Measurements from ENCODE around the gene EEPD1. TPM values are rescaled to one million over a fixed set of nuclear protein-coding genes. Genes with fewer than 3 reads are reported as not detected.

EEPD1 gene
- total and polyA plus RNA-seq, 9 donors: 5.6 to 16.6 (median 11.5) TPM

DNA sequence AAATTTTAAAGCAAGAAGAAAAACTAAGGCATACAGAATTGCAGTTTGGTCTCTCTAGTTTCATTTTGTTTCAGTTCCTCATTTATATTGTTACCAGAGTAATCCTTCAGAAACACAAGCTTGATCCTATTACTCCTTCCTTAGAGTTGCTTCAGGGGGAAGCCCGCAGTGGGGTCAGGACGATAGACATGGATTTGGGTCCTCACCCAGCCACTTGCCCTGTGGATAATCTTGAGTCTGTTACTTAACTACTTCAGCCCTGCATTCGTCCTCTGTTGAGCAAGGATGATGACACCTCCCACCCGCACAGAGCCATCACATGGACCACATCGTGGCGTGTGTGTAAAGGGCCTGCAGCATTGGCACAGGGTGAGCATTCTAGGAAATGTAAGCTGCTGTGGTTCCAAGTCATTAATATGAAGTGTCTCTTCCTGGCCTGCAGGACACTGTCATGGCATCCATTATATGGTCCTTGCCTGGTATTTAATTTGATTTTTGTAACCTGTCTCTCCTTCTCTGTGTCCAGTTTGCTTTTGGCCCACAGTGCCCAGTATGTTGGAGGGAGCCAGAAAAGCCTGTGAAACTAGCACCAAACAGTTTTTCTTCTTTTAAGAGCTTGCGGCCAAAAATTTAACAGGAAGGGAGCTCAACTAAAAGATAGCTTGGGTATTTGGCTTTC lies 111.2 kb downstream of the EEPD1 start:
- no peaks in the 10 kb centered on the region for H3K9me3 ChIP-seq
- DNase-seq: no peak
- no peaks in the 10 kb centered on the region for H3K27me3 ChIP-seq
- peaks cover 8% of the 10 kb centered on the region for H3K4me1 ChIP-seq (ENCODE audit: insufficient read depth)
- no peak for TF ChIP-seq POLR2A (IDR thresholded peaks at IDR 0.05)
- no peak for TF ChIP-seq EP300 (IDR thresholded peaks at IDR 0.05)
- TF ChIP-seq, protein P1, sequence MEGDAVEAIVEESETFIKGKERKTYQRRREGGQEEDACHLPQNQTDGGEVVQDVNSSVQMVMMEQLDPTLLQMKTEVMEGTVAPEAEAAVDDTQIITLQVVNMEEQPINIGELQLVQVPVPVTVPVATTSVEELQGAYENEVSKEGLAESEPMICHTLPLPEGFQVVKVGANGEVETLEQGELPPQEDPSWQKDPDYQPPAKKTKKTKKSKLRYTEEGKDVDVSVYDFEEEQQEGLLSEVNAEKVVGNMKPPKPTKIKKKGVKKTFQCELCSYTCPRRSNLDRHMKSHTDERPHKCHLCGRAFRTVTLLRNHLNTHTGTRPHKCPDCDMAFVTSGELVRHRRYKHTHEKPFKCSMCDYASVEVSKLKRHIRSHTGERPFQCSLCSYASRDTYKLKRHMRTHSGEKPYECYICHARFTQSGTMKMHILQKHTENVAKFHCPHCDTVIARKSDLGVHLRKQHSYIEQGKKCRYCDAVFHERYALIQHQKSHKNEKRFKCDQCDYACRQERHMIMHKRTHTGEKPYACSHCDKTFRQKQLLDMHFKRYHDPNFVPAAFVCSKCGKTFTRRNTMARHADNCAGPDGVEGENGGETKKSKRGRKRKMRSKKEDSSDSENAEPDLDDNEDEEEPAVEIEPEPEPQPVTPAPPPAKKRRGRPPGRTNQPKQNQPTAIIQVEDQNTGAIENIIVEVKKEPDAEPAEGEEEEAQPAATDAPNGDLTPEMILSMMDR (IDR thresholded peaks at IDR 0.05): no peak
- H3K36me3 ChIP-seq: no peaks in the 10 kb centered on the region
- H3K27ac ChIP-seq: peak overlapping the region in 1 of 2 donors; percentile 19
- intact Hi-C loops (cut with DNase I): no loop called here
- WGBS, 3 donors: 42 to 50% (median 45%) methylated on average over 7 of the region's 7 CpGs
- no peak overlapping the region for H3K4me3 ChIP-seq

DNA sequence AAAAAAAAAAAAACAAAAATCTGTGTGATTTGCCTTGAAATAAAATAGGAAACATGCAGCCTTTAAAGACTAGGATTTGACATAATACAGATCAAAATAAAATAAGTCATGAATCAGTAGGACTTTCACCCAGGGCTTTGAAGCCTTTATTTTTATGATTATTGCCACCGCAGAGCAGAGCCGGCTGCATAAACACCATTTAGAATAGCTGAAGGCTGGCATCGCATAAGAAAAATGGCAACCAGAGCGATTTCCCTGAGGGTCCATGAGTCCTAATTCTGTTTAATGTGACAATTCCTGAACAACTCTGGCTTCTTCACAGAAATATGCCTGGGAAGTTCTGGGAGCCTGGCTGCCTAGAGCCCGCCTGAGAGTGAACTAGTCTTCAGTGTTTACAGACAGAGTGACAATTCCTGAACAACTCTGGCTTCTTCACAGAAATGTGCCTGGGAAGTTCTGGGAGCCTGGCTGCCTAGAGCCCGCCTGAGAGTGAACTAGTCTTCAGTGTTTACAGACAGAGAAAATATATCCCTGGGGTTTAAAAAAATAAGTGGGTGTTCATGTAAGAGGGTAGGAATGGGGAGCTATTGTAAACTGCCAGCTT lies 112.0 kb downstream of the EEPD1 start:
- H3K27me3 ChIP-seq: no peaks in the 10 kb centered on the region
- no peak overlapping the region for H3K4me3 ChIP-seq
- TF ChIP-seq, protein P1 (IDR thresholded peaks at IDR 0.05): no peak
- TF ChIP-seq POLR2A (IDR thresholded peaks at IDR 0.05): no peak
- no peak for TF ChIP-seq EP300 (IDR thresholded peaks at IDR 0.05)
- intact Hi-C loops (cut with DNase I): no loop called here
- H3K4me1 ChIP-seq (ENCODE audit: insufficient read depth): peaks cover 8% of the 10 kb centered on the region
- no peak for DNase-seq
- WGBS, 3 donors: 75 to 83% (median 81%) methylated on average over 6 of the region's 6 CpGs
- no peaks in the 10 kb centered on the region for H3K36me3 ChIP-seq
- no peak overlapping the region for H3K27ac ChIP-seq
- H3K9me3 ChIP-seq: no peaks in the 10 kb centered on the region

DNA sequence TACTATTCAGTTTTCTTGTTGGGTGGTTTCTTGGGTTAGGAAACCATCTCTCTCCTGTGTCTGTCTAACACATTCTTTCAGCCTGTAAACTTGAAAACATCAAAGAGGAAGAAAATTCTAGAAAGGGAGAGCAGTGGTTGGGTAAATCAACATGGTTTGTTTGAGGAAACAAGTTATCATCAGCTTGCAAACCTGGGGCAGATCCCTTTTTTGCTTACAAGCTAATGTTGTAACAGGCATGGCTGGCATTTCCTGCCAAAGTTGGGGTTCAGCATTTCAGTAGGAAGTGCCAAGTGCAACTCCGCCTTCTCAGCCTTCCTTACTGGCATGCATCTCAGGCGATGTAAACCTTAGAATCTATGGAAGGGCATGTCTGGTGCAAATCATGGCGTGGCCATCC lies 112.6 kb downstream of the EEPD1 start:
- TF ChIP-seq POLR2A (IDR thresholded peaks at IDR 0.05) (no peak), EP300 (IDR thresholded peaks at IDR 0.05) (no peak)
- TF ChIP-seq, protein P1 (IDR thresholded peaks at IDR 0.05): no peak
- Histone ChIP-seq H3K27ac (no peak overlapping the region), H3K9me3 (no peaks in the 10 kb centered on the region), H3K4me1 (ENCODE audit: insufficient read depth) (peaks cover 8% of the 10 kb centered on the region), H3K27me3 (no peaks in the 10 kb centered on the region), H3K4me3 (no peak overlapping the region), H3K36me3 (no peaks in the 10 kb centered on the region)
- WGBS, 3 donors: 85 to 95% (median 87%) methylated on average over 3 of the region's 3 CpGs
- intact Hi-C loops (cut with DNase I): no loop called here
- no peak for DNase-seq

DNA sequence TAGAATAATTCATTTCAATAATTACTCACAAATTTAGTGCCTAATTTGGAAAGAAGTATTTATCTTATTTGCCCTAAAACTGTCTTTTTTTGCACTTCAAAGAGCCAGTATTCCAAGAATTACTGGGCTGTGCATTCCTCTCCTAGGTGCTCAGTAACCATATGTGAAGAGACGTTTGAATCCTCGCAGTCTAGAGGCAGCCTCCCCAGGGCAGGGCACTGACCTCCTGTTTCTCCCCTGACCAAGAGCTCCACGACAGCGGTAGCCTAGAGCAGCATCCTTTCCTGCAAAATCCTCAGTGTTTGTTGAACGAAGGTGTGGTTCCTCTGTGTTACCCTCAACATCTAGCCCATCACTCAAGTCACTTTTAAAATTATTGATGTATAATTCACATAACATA lies 113.1 kb downstream of the EEPD1 start:
- H3K4me1 ChIP-seq (ENCODE audit: insufficient read depth): peaks cover 8% of the 10 kb centered on the region
- WGBS, 3 donors: 73 to 87% (median 74%) methylated on average over 5 of the region's 5 CpGs

More for the DNA sequence above, 113.1 kb downstream of the EEPD1 start:
- Histone ChIP-seq H3K9me3 (no peaks in the 10 kb centered on the region), H3K36me3 (no peaks in the 10 kb centered on the region), H3K27ac (no peak overlapping the region), H3K4me3 (no peak overlapping the region), H3K27me3 (no peaks in the 10 kb centered on the region)
- intact Hi-C loops (cut with DNase I): no loop called here
- TF ChIP-seq, protein P1 (IDR thresholded peaks at IDR 0.05): no peak
- TF ChIP-seq POLR2A (IDR thresholded peaks at IDR 0.05): no peak
- TF ChIP-seq EP300 (IDR thresholded peaks at IDR 0.05): no peak
- DNase-seq: no peak

Data from ovary (tissue), 9 donors.